Kidney (tissue), 14 donors: Measurements from ENCODE around the gene GALNS. TPM values are rescaled to one million over a fixed set of nuclear protein-coding genes. Genes with fewer than 3 reads are reported as not detected.
A peak's percentile ranks its signal among the peaks of the same experiment; 100 is the strongest.

Experiments
- DNase-seq, 5 donors: peaks; one replicate each; pipeline ENCODE4 v3.0.0-alpha.2; 2013 to 2020
- FAIRE-seq: peaks from 2 replicates; lab custom pipeline; 2012; peaks lifted over from hg19 to GRCh38; lab: Jason Lieb, UNC
- H3K27ac ChIP-seq, 2 donors: one replicate each; pipeline ENCODE4 v1.7.0; 2013; ENCODE audit warnings: low read depth in 2 of 2, low read length in 2 of 2, inconsistent platforms in 1 of 2
- H3K27me3 ChIP-seq: one replicate; pipeline ENCODE4 v1.7.1; 2013; ENCODE audit warnings: low read length, inconsistent platforms; ENCODE audit not compliant: control insufficient read depth, insufficient read depth
- H3K36me3 ChIP-seq, 3 donors: one replicate each; pipeline versions ENCODE4 v1.7.0 to v1.7.1; 2013; ENCODE audit warnings: low read length in 3 of 3, control low read depth in 1 of 3, inconsistent platforms in 1 of 3; ENCODE audit not compliant: insufficient read depth in 3 of 3, control insufficient read depth in 2 of 3
- H3K4me1 ChIP-seq, 3 donors: one replicate each; pipeline versions ENCODE4 v1.7.0 to v1.7.1; 2013; ENCODE audit warnings: low read length in 3 of 3, inconsistent platforms in 1 of 3, low read depth in 1 of 3; ENCODE audit not compliant: control insufficient read depth in 2 of 3, insufficient read depth in 2 of 3
- H3K4me3 ChIP-seq, 3 donors: one replicate each; pipeline versions ENCODE4 v1.7.0 to v1.8.1; 2013; ENCODE audit warnings: low read length in 3 of 3, control low read depth in 1 of 3, inconsistent platforms in 1 of 3
- H3K9ac ChIP-seq, 3 donors: one replicate each; pipeline versions ENCODE4 v1.7.0 to v1.7.1; 2013; ENCODE audit warnings: low read length in 3 of 3, control low read depth in 1 of 3, inconsistent platforms in 1 of 3
- H3K9me3 ChIP-seq, 3 donors: one replicate each; pipeline versions ENCODE4 v1.7.0 to v1.7.1; 2013; ENCODE audit warnings: low read length in 3 of 3, control low read depth in 1 of 3, inconsistent platforms in 1 of 3; ENCODE audit not compliant: control insufficient read depth in 2 of 3, insufficient read depth in 1 of 3
- CTCF ChIP-seq: IDR thresholded peaks from 3 replicates; pipeline ENCODE4 v1.5.1; 2012; ENCODE audit warnings: mild to moderate bottlenecking, moderate library complexity, borderline replicate concordance; ENCODE audit not compliant: insufficient read depth; ENCODE audit errors: extremely low read depth
- intact Hi-C: fragments of 100-400 bp; cut with DNase I; formaldehyde crosslinking; loops from one replicate; pipeline ENCODE4 v1.11.1; 2022
- polyA plus RNA-seq: library from polyadenylated mRNA; stranded (reverse); fragments of 350-450 nt; fragmentation: Illumina TruSeq; extraction: RNeasy Lipid Tissue Mini Kit (QIAGEN cat#74804); gene quantifications from one replicate; pipeline ENCODE4 v1.2.3, GENCODE V29; 2014; ENCODE audit warnings: low read depth, low replicate concordance; ENCODE audit not compliant: insufficient read depth
- total RNA-seq: library from RNA; stranded (reverse); fragmentation: NEBNext Ultra II Directional; extraction: Animal tissue kit (Norgen Biotek cat#: 25700); gene quantifications from one replicate; pipeline ENCODE4 v1.2.1, GENCODE V29; 2021
- donor health status: control.
- donor health status: control.
- donor health status: control.
- donor health status: control.
- donor health status: control.
- donor health status: DM: yes; HTN: yes; CAD: no.
- donor health status: Normal renal cell carcinoma (clear cell type).

GALNS gene
- total and polyA plus RNA-seq, 2 donors from 2014 or later = 15.8 to 37.2 TPM

DNA sequence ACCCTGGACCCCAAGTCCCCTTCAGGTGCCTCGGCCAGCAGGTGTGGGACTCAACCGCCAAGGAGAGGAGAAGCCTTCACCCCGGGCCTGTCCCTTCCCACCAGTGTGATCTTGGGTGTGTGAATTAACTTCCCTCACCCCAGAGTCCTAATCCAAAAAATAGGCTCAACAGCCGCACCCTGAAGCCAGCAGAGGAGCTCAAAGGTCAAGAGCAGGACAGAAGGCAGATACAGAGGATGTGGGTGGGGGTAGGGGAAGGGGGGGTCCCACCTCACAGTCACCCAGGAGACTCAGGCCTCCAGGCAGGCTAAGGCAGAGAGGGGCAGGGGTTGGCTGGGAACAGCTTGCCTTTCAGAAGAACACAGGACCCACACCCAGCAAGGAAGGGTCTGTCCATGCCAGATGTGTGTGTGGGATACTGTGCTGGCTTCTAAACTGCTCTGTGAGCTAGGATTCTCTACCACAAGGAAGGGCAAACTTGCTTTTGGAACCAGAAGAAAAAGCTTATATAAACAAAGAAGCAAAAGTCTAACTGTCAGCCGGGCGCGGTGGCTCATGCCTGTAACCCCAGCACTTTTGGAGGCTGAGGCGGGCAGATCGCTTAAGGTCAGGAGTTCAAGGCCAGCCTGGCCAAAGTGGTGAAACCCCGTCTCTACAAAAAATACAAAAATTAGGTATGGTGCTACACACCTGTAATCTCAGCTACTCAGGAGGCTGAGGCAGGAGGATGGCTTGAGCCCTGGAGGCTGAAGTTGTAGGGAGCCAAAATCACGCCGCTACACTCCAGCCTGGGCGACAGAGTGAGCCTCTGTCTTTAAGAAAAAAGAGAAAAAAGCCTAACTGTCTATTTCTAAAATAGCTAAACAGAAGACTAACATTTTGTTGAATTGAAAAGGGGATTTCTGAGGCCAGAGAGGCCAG lies 76.3 kb downstream of the GALNS start:
- Histone ChIP-seq H3K4me1 (peaks cover 0 to 29% (median 15%) of the 10 kb centered on the region in 3 donors), H3K27me3 (no peaks in the 10 kb centered on the region), H3K9ac (no peak overlapping the region), H3K4me3 (no peak overlapping the region), H3K27ac (peak overlapping the region in 1 of 2 donors; percentile 37), H3K36me3 (no peaks in the 10 kb centered on the region), H3K9me3 (no peaks in the 10 kb centered on the region)
- DNase-seq (peak in 1 of 5 donors; percentile 40), FAIRE-seq (no peak)
- TF ChIP-seq CTCF = no peak
- intact Hi-C loops = loop anchor here (5.0 kb wide), 1 partner anchor 43 kb away; no protein-coding TSS in a partner anchor

DNA sequence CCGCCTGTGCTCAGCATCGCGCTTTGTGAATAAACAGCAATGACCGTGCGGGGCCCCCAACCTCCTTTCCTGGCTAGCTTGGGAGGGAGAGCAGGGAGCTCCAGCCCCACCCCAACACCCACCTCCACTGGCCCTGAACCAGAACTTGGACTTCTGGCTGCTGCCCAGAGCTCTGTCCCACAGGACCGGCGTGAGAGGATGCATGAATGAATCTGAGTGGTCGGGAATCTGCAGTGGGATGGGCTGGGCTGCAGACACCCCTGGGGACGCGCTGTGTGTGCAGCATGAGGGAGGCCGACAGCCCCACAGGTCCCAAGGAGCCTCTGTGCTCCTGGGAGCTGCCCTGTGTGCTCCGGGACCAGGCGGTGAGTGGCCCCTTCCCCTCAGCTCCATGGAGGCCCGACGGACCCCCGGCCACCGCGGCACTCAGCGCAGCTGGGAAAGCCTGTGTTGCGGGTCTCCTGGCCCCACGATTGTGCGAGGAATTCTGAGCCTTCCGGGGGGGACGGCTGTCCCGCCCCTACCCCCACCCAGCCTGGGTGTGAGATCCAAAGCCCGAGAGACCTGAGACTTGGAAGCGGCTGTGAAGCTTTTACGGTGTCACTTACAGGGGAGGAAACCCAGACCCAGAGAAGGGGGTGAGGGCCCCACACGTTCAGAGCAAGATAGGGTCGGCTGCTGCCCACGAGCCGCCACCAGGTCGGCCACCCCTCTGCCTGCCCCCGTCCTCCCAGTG lies 77.2 kb downstream of the GALNS start:
- DNase-seq (peak in 1 of 5 donors; percentile 50), FAIRE-seq (no peak)
- no peak overlapping the region for H3K4me3 ChIP-seq
- H3K9ac ChIP-seq = no peak overlapping the region
- intact Hi-C loops = loop anchor here (5.0 kb wide), 1 partner anchor 42 kb away; no protein-coding TSS in a partner anchor
- H3K36me3 ChIP-seq = no peaks in the 10 kb centered on the region
- no peak for TF ChIP-seq CTCF
- no peaks in the 10 kb centered on the region for H3K9me3 ChIP-seq
- no peaks in the 10 kb centered on the region for H3K27me3 ChIP-seq
- H3K27ac ChIP-seq = no peak overlapping the region
- peaks cover 0 to 29% (median 15%) of the 10 kb centered on the region in 3 donors for H3K4me1 ChIP-seq

DNA sequence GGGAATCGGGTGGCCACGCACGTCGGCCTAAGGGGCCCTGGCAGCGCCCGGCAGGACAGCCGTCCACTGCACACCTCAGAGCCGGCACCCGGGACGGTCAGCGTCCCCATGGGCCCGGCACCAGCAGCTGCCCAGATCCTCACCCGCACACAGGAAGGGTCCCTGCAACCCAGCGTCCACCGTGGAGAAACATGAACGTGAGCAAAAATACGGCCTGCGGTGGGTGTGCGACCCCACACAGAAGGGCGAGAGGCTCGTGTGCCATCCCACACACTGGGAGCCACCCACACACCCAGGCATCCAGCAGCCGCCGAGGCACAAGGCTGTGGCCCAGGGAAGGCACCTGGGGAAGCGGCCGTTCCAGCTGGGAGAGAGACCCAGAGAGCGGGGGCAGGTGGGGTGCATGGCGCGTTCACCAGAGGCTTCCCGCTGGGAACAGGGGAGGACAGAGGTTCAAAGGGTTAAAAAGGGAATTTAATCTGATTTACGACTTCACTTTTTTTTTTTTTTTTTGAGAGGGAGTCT lies 78.1 kb downstream of the GALNS start:
- Histone ChIP-seq H3K4me1 (peaks cover 0 to 33% (median 15%) of the 10 kb centered on the region in 3 donors), H3K9me3 (no peaks in the 10 kb centered on the region), H3K27me3 (no peaks in the 10 kb centered on the region), H3K36me3 (no peaks in the 10 kb centered on the region), H3K9ac (no peak overlapping the region), H3K27ac (no peak overlapping the region), H3K4me3 (no peak overlapping the region)
- peak in 2 of 5 donors; percentile 33 to 50 for DNase-seq
- FAIRE-seq = no peak
- TF ChIP-seq CTCF = no peak
- intact Hi-C loops = no loop called here
